Renal cortical epithelial cell (primary cell): ENCODE data around the gene APBB1IP. TPM values are rescaled to one million over a fixed set of nuclear protein-coding genes. Genes with fewer than 3 reads are reported as not detected.
"Not testable (repeated sequence)": the region's sequence is repeated elsewhere in the genome, so short reads cannot be mapped to it uniquely, and the experiment has no call there.

Experiments used
- DNase-seq: peaks from one replicate; pipeline ENCODE4 v3.0.0-alpha.2; 2011; ENCODE audit warnings: low read depth
- total RNA-seq: library from RNA; depleted of rRNA; stranded (reverse); fragments of >200 nt; gene quantifications from 2 replicates; pipeline ENCODE4 v1.2.3, GENCODE V29; 2014

Gene APBB1IP
- total RNA-seq, 1 donor from 2014 or later: 23.8 TPM

- peak; percentile 65 for DNase-seq
These were observed 118.9 kb downstream of the APBB1IP start for GRCh38 chr10:26556748-26557640.

- peak; percentile 75 for DNase-seq
These were observed 119.5 kb downstream of the APBB1IP start for GRCh38 chr10:26557641-26558014.

GRCh38 chr10:26566525-26567350 lies 128.6 kb downstream of the APBB1IP start:
- no peak for DNase-seq

GRCh38 chr10:26567351-26567721 lies 129.2 kb downstream of the APBB1IP start:
- DNase-seq: no peak

GRCh38 chr10:26571655-26572054 lies 133.5 kb downstream of the APBB1IP start:
- DNase-seq: no peak

- DNase-seq: no peak
These were observed 135.5 kb downstream of the APBB1IP start for GRCh38 chr10:26573674-26574073.

GRCh38 chr10:26574783-26575182 lies 136.6 kb downstream of the APBB1IP start:
- DNase-seq: no peak

- not testable (repeated sequence) for DNase-seq
These were observed 140.2 kb downstream of the APBB1IP start for GRCh38 chr10:26578371-26578770.

GRCh38 chr10:26579256-26580063 lies 141.3 kb downstream of the APBB1IP start:
- no peak for DNase-seq

- DNase-seq: no peak
These were observed 148.1 kb downstream of the APBB1IP start for GRCh38 chr10:26586211-26586610.

- DNase-seq: no peak
These were observed 150.5 kb downstream of the APBB1IP start for GRCh38 chr10:26588611-26589010.

GRCh38 chr10:26589813-26590212 lies 151.7 kb downstream of the APBB1IP start:
- DNase-seq: not testable (repeated sequence)

- DNase-seq: no peak
These were observed 155.8 kb downstream of the APBB1IP start for GRCh38 chr10:26593896-26594295.

- peak; percentile 37 for DNase-seq
These were observed 165.1 kb downstream of the APBB1IP start for GRCh38 chr10:26603283-26603682.

- not testable (repeated sequence) for DNase-seq
These were observed 166.4 kb downstream of the APBB1IP start for GRCh38 chr10:26604320-26605093.

GRCh38 chr10:26606389-26606877 lies 168.3 kb downstream of the APBB1IP start:
- DNase-seq: peak; percentile 15

GRCh38 chr10:26612151-26612915 lies 174.2 kb downstream of the APBB1IP start:
- peak; percentile 16 for DNase-seq
